ENCODE data around the gene MUC15. TPM values are rescaled to one million over a fixed set of nuclear protein-coding genes. Genes with fewer than 3 reads are reported as not detected.

The MUC15 gene
- polyA plus RNA-seq (2011; rRNA removed) (not detected in 2 replicates), polyA minus RNA-seq (2011; rRNA and poly(A)+ RNA removed) (not detected in 2 replicates)

- no peak within 1 kb of the TSS for H3K4me3 ChIP-seq (ENCODE audit: low read depth, low read length)
- H3K36me3 ChIP-seq (ENCODE audit: control insufficient read depth, insufficient read depth, low read length), result no peaks in the 10 kb centered on the region
- ChIA-PET CTCF (no interaction called here), POLR2A (no interaction called here)
- DNase-seq (ENCODE audit: low read depth), result no peak
- no peaks in the 10 kb centered on the region; the same call in 1 of the 2 replicates for H3K27me3 ChIP-seq (ENCODE audit: control insufficient read depth, insufficient read depth, low read length)
- no peak for TF ChIP-seq CTCF (IDR thresholded peaks at IDR 0.05; ENCODE audit: insufficient read depth, low read depth, low read length)
Measured at GRCh38 chr11:26571861-26572654, at the start of gene MUC15. TSS of gene MUC15 (minus strand) at chr11:26572263. CDS start at chr11:26567094, 5,169 bp downstream.

- Histone ChIP-seq H3K4me3 (ENCODE audit: low read depth, low read length) (no peak overlapping the region), H3K27me3 (ENCODE audit: control insufficient read depth, insufficient read depth, low read length) (no peaks in the 10 kb centered on the region), H3K36me3 (ENCODE audit: control insufficient read depth, insufficient read depth, low read length) (no peaks in the 10 kb centered on the region)
- CTCF ChIA-PET, result interaction anchor here (0.8 to 1.0 kb wide), 2 partner anchors 29 to 878 kb away, joined by 3 to 4 read pairs; no protein-coding TSS in a partner anchor
- DNase-seq (ENCODE audit: low read depth), result peak; percentile 55
- TF ChIP-seq CTCF (IDR thresholded peaks at IDR 0.05; ENCODE audit: insufficient read depth, low read depth, low read length), result no peak
- POLR2A ChIA-PET, result interaction anchor here (0.6 kb wide), 1 partner anchor 513 kb away, joined by 3 read pairs; no protein-coding TSS in a partner anchor
Measured at GRCh38 chr11:26621132-26621531, 49.1 kb upstream of the MUC15 start.

- POLR2A ChIA-PET, result no interaction called here
- Histone ChIP-seq H3K27me3 (ENCODE audit: control insufficient read depth, insufficient read depth, low read length) (no peaks in the 10 kb centered on the region), H3K4me3 (ENCODE audit: low read depth, low read length) (no peak overlapping the region), H3K36me3 (ENCODE audit: control insufficient read depth, insufficient read depth, low read length) (no peaks in the 10 kb centered on the region)
- no peak for DNase-seq (ENCODE audit: low read depth)
- CTCF ChIA-PET, result interaction anchor here (1.0 kb wide), 1 partner anchor 879 kb away, joined by 4 read pairs; no protein-coding TSS in a partner anchor
- no peak for TF ChIP-seq CTCF (IDR thresholded peaks at IDR 0.05; ENCODE audit: insufficient read depth, low read depth, low read length)
Measured at GRCh38 chr11:26620282-26621045, 48.4 kb upstream of the MUC15 start.

GRCh38 chr11:26618441-26618840 lies 46.4 kb upstream of the MUC15 start:
- no peaks in the 10 kb centered on the region for H3K27me3 ChIP-seq (ENCODE audit: control insufficient read depth, insufficient read depth, low read length)
- no peak overlapping the region for H3K4me3 ChIP-seq (ENCODE audit: low read depth, low read length)
- CTCF ChIA-PET, result no interaction called here
- POLR2A ChIA-PET, result no interaction called here
- DNase-seq (ENCODE audit: low read depth), result no peak
- no peaks in the 10 kb centered on the region for H3K36me3 ChIP-seq (ENCODE audit: control insufficient read depth, insufficient read depth, low read length)
- no peak for TF ChIP-seq CTCF (IDR thresholded peaks at IDR 0.05; ENCODE audit: insufficient read depth, low read depth, low read length)

GRCh38 chr11:26613759-26614158 lies 41.7 kb upstream of the MUC15 start:
- DNase-seq (ENCODE audit: low read depth), result no peak
- H3K4me3 ChIP-seq (ENCODE audit: low read depth, low read length), result no peak overlapping the region
- no peak for TF ChIP-seq CTCF (IDR thresholded peaks at IDR 0.05; ENCODE audit: insufficient read depth, low read depth, low read length)
- ChIA-PET POLR2A (no interaction called here), CTCF (interaction anchor here (1.0 kb wide), 1 partner anchor 11 kb away, joined by 3 read pairs; no protein-coding TSS in a partner anchor)
- H3K36me3 ChIP-seq (ENCODE audit: control insufficient read depth, insufficient read depth, low read length), result no peaks in the 10 kb centered on the region
- no peaks in the 10 kb centered on the region for H3K27me3 ChIP-seq (ENCODE audit: control insufficient read depth, insufficient read depth, low read length)

All from BJ (cell line).